GM18519 (cell line): ENCODE measurements around the gene SH3RF2.
A peak's percentile ranks its signal among the peaks of the same experiment; 100 is the strongest.

Experiments
- ATAC-seq: cut with Tn5 transposase; IDR thresholded peaks from one replicate; pipeline ENCODE4 v1.9.1; 2021; ENCODE audit warnings: mild to moderate bottlenecking, moderate library complexity; ENCODE audit not compliant: unreplicated experiment, low FRiP score

The SH3RF2 gene

DNA sequence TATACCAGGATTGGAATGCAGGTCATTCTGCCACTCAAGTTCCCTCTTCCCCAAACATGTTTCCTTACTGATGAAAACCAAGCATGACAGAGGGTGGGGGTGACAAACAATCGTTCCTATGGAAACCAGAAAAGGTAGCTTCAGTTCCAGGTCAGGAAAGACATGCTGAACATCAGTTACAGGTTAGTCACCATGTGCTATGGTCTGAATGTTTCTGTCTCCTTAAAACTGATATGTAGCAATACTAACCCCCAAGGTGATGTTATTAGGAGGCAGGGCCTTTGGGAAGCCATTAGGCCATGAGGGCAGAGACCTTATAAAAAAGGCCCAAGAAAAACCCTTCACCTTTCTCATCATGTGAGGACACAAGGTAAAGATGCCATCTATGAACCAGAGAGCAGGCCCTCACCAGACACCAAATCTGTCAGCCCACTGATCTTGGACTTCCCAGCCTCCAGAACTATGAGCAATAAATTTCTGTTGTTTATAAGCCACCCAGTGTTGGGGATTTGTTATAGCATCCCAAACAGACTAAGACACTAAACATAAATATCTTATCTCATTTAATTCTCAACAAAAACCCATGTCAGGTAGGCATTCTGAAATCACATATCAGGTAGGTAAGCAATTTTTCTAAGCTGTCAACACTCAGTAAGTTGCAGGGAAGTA, 15.7 kb upstream of the SH3RF2 start:
- no peak for ATAC-seq

- ATAC-seq: no peak
These were observed 15.2 kb upstream of the SH3RF2 start for GRCh38 chr5:145921211-145921610.

DNA sequence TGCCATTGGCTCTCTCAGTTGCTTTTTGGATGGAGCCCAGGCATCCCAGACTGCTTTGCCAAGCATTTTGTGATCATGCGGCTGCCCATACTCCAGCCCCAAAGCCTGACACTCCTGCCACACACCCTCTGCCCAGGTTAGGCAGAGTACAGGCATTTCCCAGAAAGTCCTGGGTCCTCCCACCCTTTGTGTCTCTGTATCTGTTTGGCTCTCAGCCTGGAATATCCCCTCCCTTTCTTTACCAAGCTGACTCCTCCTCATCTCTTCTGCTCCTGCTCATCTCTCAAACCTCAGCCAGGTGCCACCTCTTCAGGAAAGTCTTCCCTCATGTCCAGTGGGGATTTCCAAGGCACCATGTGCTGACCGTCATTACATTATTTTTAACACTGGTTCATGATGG, 14.3 kb upstream of the SH3RF2 start:
- no peak for ATAC-seq

GRCh38 chr5:145923405-145923804, 13.0 kb upstream of the SH3RF2 start:
- ATAC-seq: no peak

DNA sequence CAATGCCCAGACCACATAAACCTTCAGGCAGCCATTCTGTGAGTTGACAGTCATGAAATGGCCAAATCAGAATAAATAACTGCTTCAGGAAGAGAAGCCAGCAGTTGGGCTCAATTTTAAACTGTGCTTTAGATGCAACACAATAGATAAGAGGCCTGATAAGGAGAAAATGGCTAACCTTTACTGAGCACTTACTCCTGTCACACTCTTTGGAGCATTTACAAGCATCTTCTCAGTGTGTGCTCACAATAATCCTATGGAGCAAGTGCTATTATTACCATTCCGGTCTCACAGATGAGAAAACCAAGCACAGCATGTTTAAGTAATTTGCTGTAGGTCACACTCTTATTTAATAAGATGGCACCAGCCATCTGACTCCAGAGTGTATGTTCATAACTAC, 11.5 kb upstream of the SH3RF2 start:
- no peak for ATAC-seq

DNA sequence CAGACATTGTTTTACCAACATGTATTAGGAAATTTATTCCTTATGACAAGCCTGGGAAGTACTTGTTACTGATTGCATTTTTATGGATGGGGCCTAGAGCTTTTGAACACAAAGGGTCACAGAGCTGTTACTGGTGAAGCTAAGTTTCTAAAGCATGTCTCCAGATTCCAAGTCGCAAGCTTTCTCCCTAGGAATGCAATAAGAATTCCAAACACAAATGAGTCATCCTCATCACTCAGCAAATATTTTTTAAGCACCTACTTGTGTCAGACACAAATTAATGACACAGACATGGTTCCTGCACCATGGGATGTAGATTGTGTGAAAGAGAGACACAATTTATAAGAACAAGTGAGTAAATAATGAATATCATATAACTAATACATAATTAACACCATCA, 11.0 kb upstream of the SH3RF2 start:
- no peak for ATAC-seq

DNA sequence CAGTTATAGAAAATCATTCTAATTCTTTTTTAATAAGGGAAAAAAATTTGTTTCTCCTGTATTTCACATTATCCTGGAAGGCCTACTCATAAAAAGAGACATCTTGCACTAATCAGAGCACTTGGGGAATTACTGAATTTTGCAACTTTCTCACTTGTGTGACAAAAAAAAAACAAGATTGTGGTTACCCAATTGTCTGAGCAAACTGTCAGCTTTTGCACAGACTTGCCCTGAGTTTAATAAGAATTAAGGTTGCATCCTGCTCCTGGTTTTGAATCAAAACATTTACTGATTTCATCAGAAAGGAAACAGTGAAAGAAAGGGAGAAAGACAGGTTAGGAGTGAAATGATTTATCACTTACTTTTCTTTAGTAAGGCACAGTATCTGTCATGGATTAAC, 10.6 kb upstream of the SH3RF2 start:
- no peak for ATAC-seq

DNA sequence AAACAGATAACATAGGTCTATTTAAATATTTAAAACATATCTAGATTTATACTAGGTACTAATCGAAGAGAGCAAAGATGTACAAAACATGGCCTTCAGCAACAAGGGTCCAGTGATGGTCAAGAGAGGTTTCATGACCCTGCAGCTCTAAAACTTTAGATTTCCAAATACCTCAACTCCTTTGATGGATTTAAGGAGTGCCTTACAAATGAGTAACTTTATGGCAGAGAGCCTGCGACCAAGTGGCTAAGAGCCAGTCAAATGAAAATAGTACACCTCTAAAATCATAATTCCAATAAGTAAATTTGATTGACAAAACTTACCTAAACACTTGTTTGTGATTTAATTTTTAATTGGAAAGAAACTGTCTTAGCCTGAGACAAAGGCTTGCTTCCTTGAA, 4.7 kb upstream of the SH3RF2 start:
- ATAC-seq: no peak

GRCh38 chr5:145934276-145934675, 2.1 kb upstream of the SH3RF2 start:
- no peak for ATAC-seq

DNA sequence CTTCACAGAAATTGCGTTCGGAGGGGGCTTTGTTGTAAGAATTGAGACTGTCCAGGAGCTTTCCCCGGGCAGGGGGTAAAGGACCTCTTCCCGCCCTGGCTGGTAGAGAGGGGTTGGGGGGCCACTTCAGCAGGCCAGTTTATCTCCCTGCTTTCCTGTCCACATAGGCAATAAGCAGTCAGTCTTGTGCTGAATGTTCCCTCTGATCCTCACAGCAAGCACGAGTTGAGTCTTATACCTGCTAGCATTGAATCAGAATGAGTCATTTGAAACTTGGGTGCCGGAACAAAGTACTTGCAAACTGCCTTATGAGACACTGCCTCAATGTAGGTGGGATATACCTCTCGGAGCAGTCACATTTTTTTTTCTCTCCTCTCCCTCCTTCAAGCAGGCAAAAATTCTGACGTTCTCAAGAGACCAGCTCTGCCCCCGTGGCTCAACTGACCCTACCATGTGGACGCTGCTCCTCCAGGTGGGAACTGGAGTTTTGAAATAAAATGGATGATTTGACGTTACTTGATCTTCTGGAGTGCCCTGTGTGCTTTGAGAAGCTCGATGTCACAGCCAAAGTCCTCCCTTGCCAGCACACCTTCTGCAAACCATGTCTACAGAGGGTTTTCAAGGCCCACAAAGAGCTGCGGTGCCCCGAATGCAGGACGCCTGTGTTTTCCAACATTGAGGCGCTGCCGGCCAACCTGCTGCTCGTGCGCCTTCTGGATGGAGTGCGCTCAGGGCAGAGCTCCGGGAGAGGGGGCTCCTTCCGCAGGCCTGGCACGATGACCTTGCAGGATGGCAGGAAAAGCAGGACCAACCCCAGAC, 1.3 kb downstream of the SH3RF2 start:
- ATAC-seq: no peak

DNA sequence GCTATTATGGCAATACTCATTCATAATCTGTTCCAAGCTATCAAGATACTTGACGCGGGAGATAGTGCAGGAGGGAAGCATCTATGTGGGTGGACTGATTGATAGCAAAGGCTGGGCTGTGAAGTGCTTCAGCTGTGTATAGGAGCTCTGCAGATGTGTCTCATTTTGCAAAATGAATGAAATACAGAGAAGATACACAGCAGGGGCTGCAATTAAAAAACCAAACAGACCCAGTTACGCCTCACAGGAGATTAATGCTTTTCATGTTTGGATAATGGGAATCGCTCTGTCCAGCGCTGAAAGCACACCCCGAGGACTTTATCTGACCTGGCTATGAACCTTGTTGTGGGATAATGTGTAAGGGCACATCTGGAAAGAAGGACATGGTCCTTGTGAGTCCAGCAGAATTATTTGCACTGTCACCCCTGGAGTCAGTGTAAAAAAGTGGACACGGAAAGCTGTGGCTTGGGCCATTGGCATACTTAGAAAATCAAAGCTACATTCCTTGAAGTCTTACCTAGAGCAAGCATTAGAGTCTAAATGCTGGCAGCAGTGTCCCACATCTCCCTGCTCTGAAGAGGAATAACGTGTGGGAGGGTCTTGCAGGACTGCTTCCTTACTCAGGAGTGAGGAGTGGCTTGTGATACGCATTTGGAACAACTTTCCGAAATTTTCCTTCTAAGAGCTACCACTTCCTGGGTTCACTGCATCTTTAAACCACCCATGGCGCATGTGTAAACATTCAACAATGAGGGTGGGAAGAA, 2.6 kb downstream of the SH3RF2 start:
- ATAC-seq: no peak

- no peak for ATAC-seq
These were observed 3.2 kb downstream of the SH3RF2 start for GRCh38 chr5:145939540-145940065.

DNA sequence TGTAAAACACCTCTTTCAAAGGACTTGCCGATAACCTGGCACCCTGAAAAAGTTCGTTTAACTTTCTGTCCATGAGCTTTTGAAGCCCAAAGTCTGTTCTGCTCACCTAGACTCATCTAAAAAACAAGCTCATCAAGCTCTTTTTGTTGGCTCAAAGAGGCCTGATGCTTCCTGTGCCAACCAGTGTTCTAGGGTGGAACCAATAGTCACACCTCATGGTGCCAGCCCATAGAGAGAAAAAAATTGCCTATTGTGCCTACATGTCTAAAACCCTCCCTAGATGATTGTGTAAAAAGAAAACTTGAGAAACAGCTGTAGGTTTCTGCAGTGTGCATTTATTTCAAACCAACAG, 4.7 kb downstream of the SH3RF2 start:
- no peak for ATAC-seq

GRCh38 chr5:145941448-145942130, 5.2 kb downstream of the SH3RF2 start:
- ATAC-seq: no peak

GRCh38 chr5:145942201-145942600, 5.8 kb downstream of the SH3RF2 start:
- ATAC-seq: no peak

- ATAC-seq: no peak
These were observed 6.4 kb downstream of the SH3RF2 start for GRCh38 chr5:145942749-145943148.

- ATAC-seq: no peak
These were observed 7.3 kb downstream of the SH3RF2 start for GRCh38 chr5:145943674-145944121.

DNA sequence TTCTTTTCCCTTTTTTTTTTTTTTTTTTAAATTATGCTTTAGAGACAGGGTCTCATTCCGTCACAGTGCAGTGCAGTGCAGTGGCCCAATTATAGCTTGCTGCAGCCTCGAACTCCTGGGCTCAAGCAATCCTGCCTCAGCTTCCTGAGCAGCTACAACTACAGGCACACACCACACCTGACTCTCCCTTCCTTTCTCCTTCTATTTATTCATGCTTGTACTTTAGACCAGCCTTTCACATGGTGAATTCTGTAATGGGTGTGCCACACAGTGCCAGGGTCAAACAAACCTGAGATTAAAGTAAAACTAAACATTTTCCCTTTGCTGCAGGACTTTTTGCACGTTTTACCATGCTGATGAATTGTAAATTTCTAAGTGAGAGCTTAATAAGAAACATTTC, 8.0 kb downstream of the SH3RF2 start:
- no peak for ATAC-seq

DNA sequence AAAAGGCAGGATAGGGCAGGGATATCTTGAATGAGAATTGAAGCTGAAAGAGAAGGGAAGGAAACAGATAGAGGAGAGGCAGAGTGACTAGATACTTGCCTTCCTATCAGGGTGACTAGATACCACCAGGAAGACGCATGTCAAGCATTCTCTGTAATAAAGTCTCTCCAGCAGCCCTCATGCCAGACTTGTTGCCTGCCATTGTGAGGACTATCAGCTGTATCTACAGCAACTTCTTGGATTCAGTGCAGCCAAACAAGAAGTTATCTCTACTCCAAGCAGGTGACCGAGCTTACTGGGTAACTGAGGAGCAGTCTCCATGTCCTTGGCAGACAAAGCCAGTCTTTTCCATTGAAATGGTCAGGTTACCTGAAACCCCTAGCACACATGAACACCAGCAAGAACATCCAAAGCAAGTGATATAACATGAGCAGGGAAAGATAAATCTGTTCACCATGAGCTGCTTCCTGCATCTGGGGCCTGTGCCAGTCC, 9.3 kb downstream of the SH3RF2 start:
- no peak for ATAC-seq

DNA sequence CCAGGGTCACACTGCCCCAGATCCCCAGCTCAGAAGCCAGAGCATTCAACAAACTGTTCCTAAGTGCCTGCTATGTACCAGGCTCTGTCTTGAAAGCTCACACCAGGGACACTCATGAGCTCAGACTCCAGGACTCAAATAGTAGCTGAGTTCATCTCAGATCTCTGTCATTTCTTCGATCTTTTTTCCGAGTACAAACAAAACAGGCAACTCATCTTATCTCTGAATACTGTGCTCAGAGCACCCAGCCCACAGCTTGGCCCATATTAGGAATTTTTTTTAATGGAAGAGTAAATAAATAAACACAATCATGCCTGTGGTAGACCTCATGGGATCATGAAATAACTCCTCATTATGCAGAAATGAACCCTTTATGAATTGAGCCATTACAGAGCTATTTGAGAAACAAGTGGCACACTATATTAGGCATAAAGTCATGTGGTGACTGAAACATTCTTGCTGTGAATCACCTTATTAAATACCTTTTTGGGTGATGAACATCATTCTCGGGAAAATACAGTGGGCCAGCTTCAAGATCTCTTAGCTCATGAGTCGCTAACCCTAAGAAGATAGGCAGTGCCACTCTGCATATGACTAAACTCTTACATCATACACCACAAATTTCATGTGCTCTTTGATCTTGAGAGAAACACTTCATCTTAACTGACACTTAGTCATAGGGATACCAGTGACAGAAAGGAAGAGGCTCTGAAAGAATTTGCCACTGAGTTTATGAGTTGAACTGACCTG, 9.9 kb downstream of the SH3RF2 start:
- peak; percentile 93 for ATAC-seq
